ENCODE data around the gene MMP2.

MMP2 gene

GRCh38 chr16:55478827-55479429, at the start of gene MMP2:
MMP2 (plus strand) TSS chr16:55479198; CDS start chr16:55479480, 282 bp downstream.
- DNase-seq (ENCODE audit: low read depth, low spot score): no peak
- H3K4me3 ChIP-seq (ENCODE audit: low read depth, low read length): peak within 1 kb of the TSS; percentile 85
- TF ChIP-seq, protein P1, sequence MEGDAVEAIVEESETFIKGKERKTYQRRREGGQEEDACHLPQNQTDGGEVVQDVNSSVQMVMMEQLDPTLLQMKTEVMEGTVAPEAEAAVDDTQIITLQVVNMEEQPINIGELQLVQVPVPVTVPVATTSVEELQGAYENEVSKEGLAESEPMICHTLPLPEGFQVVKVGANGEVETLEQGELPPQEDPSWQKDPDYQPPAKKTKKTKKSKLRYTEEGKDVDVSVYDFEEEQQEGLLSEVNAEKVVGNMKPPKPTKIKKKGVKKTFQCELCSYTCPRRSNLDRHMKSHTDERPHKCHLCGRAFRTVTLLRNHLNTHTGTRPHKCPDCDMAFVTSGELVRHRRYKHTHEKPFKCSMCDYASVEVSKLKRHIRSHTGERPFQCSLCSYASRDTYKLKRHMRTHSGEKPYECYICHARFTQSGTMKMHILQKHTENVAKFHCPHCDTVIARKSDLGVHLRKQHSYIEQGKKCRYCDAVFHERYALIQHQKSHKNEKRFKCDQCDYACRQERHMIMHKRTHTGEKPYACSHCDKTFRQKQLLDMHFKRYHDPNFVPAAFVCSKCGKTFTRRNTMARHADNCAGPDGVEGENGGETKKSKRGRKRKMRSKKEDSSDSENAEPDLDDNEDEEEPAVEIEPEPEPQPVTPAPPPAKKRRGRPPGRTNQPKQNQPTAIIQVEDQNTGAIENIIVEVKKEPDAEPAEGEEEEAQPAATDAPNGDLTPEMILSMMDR (IDR thresholded peaks at IDR 0.05; ENCODE audit: insufficient read depth, low read length, missing control alignments): no peak
- POLR2A ChIA-PET: interaction anchor here (0.6 to 3.5 kb wide), 6 partner anchors 8 to 27 kb away, joined by 3 to 31 read pairs (median 10); no protein-coding TSS in a partner anchor
- CTCF ChIA-PET: interaction anchor here (0.6 to 2.2 kb wide), 4 partner anchors 9 to 225 kb away, joined by 3 to 14 read pairs (median 10); no protein-coding TSS in a partner anchor

DNA sequence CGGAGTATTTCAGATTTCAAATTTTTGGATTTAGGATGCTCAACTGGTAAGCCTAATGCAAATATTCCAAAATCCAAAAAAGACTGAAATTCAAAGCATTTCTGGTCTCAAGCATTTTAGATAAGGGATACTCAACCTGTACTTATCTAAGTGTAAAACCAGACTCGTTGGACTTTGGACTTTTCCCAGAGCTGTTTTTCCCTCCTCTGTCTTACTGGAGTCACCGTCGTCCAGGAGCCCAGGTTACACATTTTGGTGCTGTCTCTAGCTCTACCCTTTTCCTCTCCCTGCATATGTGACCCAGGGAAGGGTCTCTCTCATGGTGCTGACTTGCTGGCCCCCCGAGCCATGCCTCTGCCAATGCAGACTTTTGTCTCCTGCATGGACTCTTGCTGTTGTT, 46.0 kb upstream of the MMP2 start:
- TF ChIP-seq, protein P1 (IDR thresholded peaks at IDR 0.05; ENCODE audit: insufficient read depth, low read length, missing control alignments): no peak
- DNase-seq (ENCODE audit: low read depth, low spot score): no peak
- ChIA-PET CTCF (no interaction called here), POLR2A (no interaction called here)
- H3K4me3 ChIP-seq (ENCODE audit: low read depth, low read length): no peak overlapping the region

DNA sequence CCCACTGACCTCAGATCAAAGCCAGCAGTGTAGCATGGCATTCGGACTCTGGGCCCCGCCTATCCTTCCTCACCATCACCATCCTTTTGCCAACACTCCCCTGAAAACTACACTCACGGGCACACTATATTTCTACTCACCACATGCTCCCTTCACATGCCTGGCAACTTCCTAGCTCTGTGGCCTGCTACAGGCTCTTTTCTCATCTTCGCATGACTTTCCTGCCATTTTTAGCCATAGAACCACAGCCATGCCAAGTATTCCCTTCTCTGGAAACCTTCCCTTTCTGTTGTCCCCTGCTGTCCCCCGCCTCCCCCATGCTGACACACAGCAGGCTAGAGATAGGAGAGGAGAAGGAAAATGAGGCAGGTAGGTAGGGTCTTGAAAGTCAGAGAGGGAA, 45.5 kb upstream of the MMP2 start:
- H3K4me3 ChIP-seq (ENCODE audit: low read depth, low read length): no peak overlapping the region
- TF ChIP-seq, protein P1 (IDR thresholded peaks at IDR 0.05; ENCODE audit: insufficient read depth, low read length, missing control alignments): no peak
- DNase-seq (ENCODE audit: low read depth, low spot score): no peak
- ChIA-PET CTCF (no interaction called here), POLR2A (no interaction called here)

DNA sequence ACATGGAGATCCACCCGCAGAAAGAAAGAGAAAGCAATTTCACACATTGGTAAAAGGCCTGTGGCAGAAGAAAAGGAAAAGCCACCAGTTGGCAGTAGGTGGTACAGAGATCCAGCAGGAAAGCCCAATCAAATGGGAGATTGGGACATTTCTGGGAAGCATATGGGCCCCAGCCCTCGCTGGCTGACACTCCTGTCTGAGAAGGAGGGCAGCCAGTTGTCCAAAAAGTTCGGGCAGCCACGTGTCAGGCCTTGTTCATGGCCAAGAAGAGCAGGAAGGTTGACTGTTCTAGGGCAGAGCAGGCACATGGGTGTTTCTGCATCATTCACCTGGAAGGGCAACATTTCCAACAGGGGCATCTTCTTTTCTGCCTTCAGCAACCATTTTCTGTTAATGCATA, 45.0 kb upstream of the MMP2 start:
- no peak overlapping the region for H3K4me3 ChIP-seq (ENCODE audit: low read depth, low read length)
- POLR2A ChIA-PET: no interaction called here
- CTCF ChIA-PET: no interaction called here
- DNase-seq (ENCODE audit: low read depth, low spot score): no peak
- TF ChIP-seq, protein P1 (IDR thresholded peaks at IDR 0.05; ENCODE audit: insufficient read depth, low read length, missing control alignments): no peak

- DNase-seq (ENCODE audit: low read depth, low spot score): no peak
- CTCF ChIA-PET: no interaction called here
- TF ChIP-seq, protein P1 (IDR thresholded peaks at IDR 0.05; ENCODE audit: insufficient read depth, low read length, missing control alignments): no peak
- H3K4me3 ChIP-seq (ENCODE audit: low read depth, low read length): no peak overlapping the region
- POLR2A ChIA-PET: no interaction called here
Measured at GRCh38 chr16:55435387-55435786, 43.6 kb upstream of the MMP2 start.

DNA sequence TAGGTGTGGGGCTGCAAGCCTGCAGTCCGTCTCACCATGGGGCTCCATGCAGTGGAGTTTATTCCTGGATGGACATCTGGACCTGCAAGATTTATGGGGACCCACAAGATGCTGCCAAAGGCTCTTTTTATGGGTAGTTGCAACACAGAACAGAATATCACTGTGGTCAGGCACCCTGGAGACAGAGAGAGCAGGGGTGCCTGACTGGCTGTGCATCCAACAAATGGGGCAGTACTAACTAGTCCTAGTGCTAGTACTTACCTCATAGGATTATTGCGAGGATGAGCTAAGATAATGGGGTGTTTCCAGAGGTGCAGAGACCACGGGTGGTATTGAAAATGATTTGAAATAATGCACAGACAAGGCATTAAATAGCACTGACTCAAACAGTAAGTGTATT, 42.4 kb upstream of the MMP2 start:
- no peak for DNase-seq (ENCODE audit: low read depth, low spot score)
- TF ChIP-seq, protein P1 (IDR thresholded peaks at IDR 0.05; ENCODE audit: insufficient read depth, low read length, missing control alignments): no peak
- no peak overlapping the region for H3K4me3 ChIP-seq (ENCODE audit: low read depth, low read length)
- POLR2A ChIA-PET: no interaction called here
- CTCF ChIA-PET: no interaction called here
